SKM-1 (cell line): ENCODE measurements around the gene TMIGD3.
A peak's percentile ranks its signal among the peaks of the same experiment; 100 is the strongest.

Source experiments
- DNase-seq: peaks from one replicate; lab custom pipeline; 2025; ENCODE audit not compliant: unreplicated experiment; lab: John Stamatoyannopoulos, UW

The TMIGD3 gene

GRCh38 chr1:111475701-111476100 is 27.7 kb downstream of the TMIGD3 start:
- DNase-seq = no peak

- no peak for DNase-seq
These were observed 28.9 kb downstream of the TMIGD3 start for GRCh38 chr1:111474521-111474920.

- no peak for DNase-seq
These were observed 29.3 kb downstream of the TMIGD3 start for GRCh38 chr1:111474106-111474505.

GRCh38 chr1:111471538-111471937 is 31.9 kb downstream of the TMIGD3 start:
- no peak for DNase-seq

GRCh38 chr1:111471012-111471411 is 32.4 kb downstream of the TMIGD3 start:
- DNase-seq = peak; percentile 93

- no peak for DNase-seq
These were observed 32.8 kb downstream of the TMIGD3 start for GRCh38 chr1:111470596-111470995.

- DNase-seq = no peak
These were observed 33.9 kb downstream of the TMIGD3 start for GRCh38 chr1:111469539-111469938.

GRCh38 chr1:111468717-111469100 is 34.7 kb downstream of the TMIGD3 start:
- no peak for DNase-seq

GRCh38 chr1:111467865-111468716 is 35.3 kb downstream of the TMIGD3 start:
- DNase-seq = no peak

- DNase-seq = no peak
These were observed 37.0 kb downstream of the TMIGD3 start for GRCh38 chr1:111466480-111466879.

GRCh38 chr1:111465754-111466153 is 37.7 kb downstream of the TMIGD3 start:
- no peak for DNase-seq

- no peak for DNase-seq
These were observed 40.3 kb downstream of the TMIGD3 start for GRCh38 chr1:111463029-111463683.

GRCh38 chr1:111462370-111463028 is 40.9 kb downstream of the TMIGD3 start:
- DNase-seq = no peak

GRCh38 chr1:111461765-111462164 is 41.7 kb downstream of the TMIGD3 start:
- DNase-seq = no peak

- DNase-seq = no peak
These were observed 47.8 kb downstream of the TMIGD3 start for GRCh38 chr1:111455642-111456031.

GRCh38 chr1:111454859-111455641 is 48.4 kb downstream of the TMIGD3 start:
- DNase-seq = no peak

- no peak for DNase-seq
These were observed 49.7 kb downstream of the TMIGD3 start for GRCh38 chr1:111453706-111454105.

- DNase-seq = no peak
These were observed 50.9 kb downstream of the TMIGD3 start for GRCh38 chr1:111452581-111452980.

- no peak for DNase-seq
These were observed 53.2 kb downstream of the TMIGD3 start for GRCh38 chr1:111450185-111450584.

GRCh38 chr1:111449703-111450017 is 53.8 kb downstream of the TMIGD3 start:
- no peak for DNase-seq
